ENCODE data around the gene CCDC63. TPM values are rescaled to one million over a fixed set of nuclear protein-coding genes. Genes with fewer than 3 reads are reported as not detected.

CCDC63 gene
- total and polyA plus RNA-seq, 2 of the 13 experiments (the other 11 are each of a cell fraction or from before 2014, with no cell fraction given): not detected

- ATAC-seq: no peak
- H2AFZ ChIP-seq (ENCODE audit: low read length): no peak overlapping the region
- CTCF ChIA-PET (ENCODE audit: low intra/inter-chr PET ratio, low total read pairs): no interaction called here
Measured at GRCh38 chr12:110932046-110932445, 85.3 kb downstream of the CCDC63 start.

More at GRCh38 chr12:110932046-110932445, 85.3 kb downstream of the CCDC63 start:
- Histone ChIP-seq H3K4me1 (ENCODE audit: insufficient read depth, low read length) (no peaks in the 10 kb centered on the region), H3K36me3 (replicated peaks in 1 of 2; ENCODE audit: control insufficient read depth in 1 of 2, insufficient read depth in 2 of 2, low read length in 2 of 2) (no peaks in the 10 kb centered on the region), H3K9ac (ENCODE audit: insufficient read depth, low read depth, low read length) (no peak overlapping the region), H3K9me3 (ENCODE audit: low read length) (no peaks in the 10 kb centered on the region), H3K4me2 (ENCODE audit: low read depth, low read length) (no peak overlapping the region), H3K4me3 (replicated peaks in 1 of 3; ENCODE audit: insufficient read depth in 1 of 3, low read depth in 2 of 3, low read length in 3 of 3) (no peak overlapping the region), H4K20me1 (ENCODE audit: insufficient read depth, low read length) (no peaks in the 10 kb centered on the region), H3K79me2 (ENCODE audit: insufficient read depth, low read length) (no peaks in the 10 kb centered on the region), H3K27ac (ENCODE audit: extremely low read length, insufficient read depth, low read length) (no peak overlapping the region), H3K27me3 (ENCODE audit: control insufficient read depth in 1 of 2, insufficient read depth in 2 of 2, low read length in 2 of 2) (no peaks in the 10 kb centered on the region; a peak in 1 of 5 replicates)
- TF ChIP-seq CTCF (CRISPR knock-in tag; IDR thresholded peaks at IDR 0.05): peak; percentile 39
- TF ChIP-seq MLX (CRISPR knock-in tag; IDR thresholded peaks at IDR 0.05): no peak
- 18% methylated on average over 11 of the region's 11 CpGs for WGBS (ENCODE audit: low lambda C conversion rate)
- FAIRE-seq (no peak), DNase-seq (ENCODE audit: low spot score) (no peak)
- in situ Hi-C loops (cut with HindIII; ENCODE audit: extremely low pct_ligation_motif_present, low pct_unique_long_range_greater_than_20kb) (loop anchor here (10.0 kb wide), 1 partner anchor 383 kb away; no protein-coding TSS in a partner anchor), intact Hi-C loops (cut with micrococcal nuclease; ENCODE audit: unreplicated experiment) (no loop called here)
- POLR2A ChIA-PET: no interaction called here
- no TSS peak for BruUV-seq (replicated peaks)

All from HepG2 (cell line).